ENCODE data around the gene FOXJ3. TPM values are rescaled to one million over a fixed set of nuclear protein-coding genes. Genes with fewer than 3 reads are reported as not detected.

The FOXJ3 gene
- total RNA-seq, 1 experiment from 2014 or later: 55.3 TPM

GRCh38 chr1:42162181-42162580 lies 172.9 kb downstream of the FOXJ3 start:
- no peaks in the 10 kb centered on the region for H3K4me1 ChIP-seq (ENCODE audit: control insufficient read depth, insufficient read depth, low read length)
- ATAC-seq (no peak), DNase-seq (ENCODE audit: low read depth, low spot score) (no peak)
- H3K27me3 ChIP-seq (ENCODE audit: control insufficient read depth, insufficient read depth, low read length): no peaks in the 10 kb centered on the region
- no TSS peak for BruUV-seq (replicated peaks)
- in situ Hi-C loops (cut with HindIII; ENCODE audit: low pct_unique_long_range_greater_than_20kb, low sequenced_read_pairs): no loop called here
- intact Hi-C loops (cut with micrococcal nuclease; ENCODE audit: unreplicated experiment): no loop called here
- ChIA-PET POLR2A (no interaction called here), CTCF (no interaction called here)
- H3K4me3 ChIP-seq (ENCODE audit: low read depth in 2 of 2, low read length in 2 of 2): no peak overlapping the region
- no peaks in the 10 kb centered on the region for H3K36me3 ChIP-seq (ENCODE audit: control insufficient read depth, insufficient read depth, low read length)
- no peak overlapping the region for H3K27ac ChIP-seq (ENCODE audit: low read length)
- H3K9me3 ChIP-seq (ENCODE audit: control insufficient read depth, insufficient read depth, low read depth, low read length): peaks cover 3% of the 10 kb centered on the region; the same call in 1 of the 2 replicates
- TF ChIP-seq CTCF (IDR thresholded peaks at IDR 0.05) (no peak), POLR2AphosphoS5 (IDR thresholded peaks at IDR 0.05; ENCODE audit: low read depth, low read length) (no peak), TCF7L2 (IDR thresholded peaks at IDR 0.05; ENCODE audit: low read depth, low read length) (no peak), SIN3A (IDR thresholded peaks at IDR 0.05; ENCODE audit: borderline replicate concordance, insufficient read depth, low read depth, low read length) (no peak)
- TF ChIP-seq, protein P1, sequence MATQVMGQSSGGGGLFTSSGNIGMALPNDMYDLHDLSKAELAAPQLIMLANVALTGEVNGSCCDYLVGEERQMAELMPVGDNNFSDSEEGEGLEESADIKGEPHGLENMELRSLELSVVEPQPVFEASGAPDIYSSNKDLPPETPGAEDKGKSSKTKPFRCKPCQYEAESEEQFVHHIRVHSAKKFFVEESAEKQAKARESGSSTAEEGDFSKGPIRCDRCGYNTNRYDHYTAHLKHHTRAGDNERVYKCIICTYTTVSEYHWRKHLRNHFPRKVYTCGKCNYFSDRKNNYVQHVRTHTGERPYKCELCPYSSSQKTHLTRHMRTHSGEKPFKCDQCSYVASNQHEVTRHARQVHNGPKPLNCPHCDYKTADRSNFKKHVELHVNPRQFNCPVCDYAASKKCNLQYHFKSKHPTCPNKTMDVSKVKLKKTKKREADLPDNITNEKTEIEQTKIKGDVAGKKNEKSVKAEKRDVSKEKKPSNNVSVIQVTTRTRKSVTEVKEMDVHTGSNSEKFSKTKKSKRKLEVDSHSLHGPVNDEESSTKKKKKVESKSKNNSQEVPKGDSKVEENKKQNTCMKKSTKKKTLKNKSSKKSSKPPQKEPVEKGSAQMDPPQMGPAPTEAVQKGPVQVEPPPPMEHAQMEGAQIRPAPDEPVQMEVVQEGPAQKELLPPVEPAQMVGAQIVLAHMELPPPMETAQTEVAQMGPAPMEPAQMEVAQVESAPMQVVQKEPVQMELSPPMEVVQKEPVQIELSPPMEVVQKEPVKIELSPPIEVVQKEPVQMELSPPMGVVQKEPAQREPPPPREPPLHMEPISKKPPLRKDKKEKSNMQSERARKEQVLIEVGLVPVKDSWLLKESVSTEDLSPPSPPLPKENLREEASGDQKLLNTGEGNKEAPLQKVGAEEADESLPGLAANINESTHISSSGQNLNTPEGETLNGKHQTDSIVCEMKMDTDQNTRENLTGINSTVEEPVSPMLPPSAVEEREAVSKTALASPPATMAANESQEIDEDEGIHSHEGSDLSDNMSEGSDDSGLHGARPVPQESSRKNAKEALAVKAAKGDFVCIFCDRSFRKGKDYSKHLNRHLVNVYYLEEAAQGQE (IDR thresholded peaks at IDR 0.05; ENCODE audit: insufficient read depth in 1 of 2, low read depth in 2 of 2, low read length in 1 of 2): no peak

GRCh38 chr1:42158189-42158588 lies 176.8 kb downstream of the FOXJ3 start:
- H3K27ac ChIP-seq (ENCODE audit: low read length): no peak overlapping the region
- no peaks in the 10 kb centered on the region for H3K27me3 ChIP-seq (ENCODE audit: control insufficient read depth, insufficient read depth, low read length)
- ATAC-seq: no peak
- intact Hi-C loops (cut with micrococcal nuclease; ENCODE audit: unreplicated experiment) (no loop called here), in situ Hi-C loops (cut with HindIII; ENCODE audit: low pct_unique_long_range_greater_than_20kb, low sequenced_read_pairs) (no loop called here)
- no peaks in the 10 kb centered on the region for H3K4me1 ChIP-seq (ENCODE audit: control insufficient read depth, insufficient read depth, low read length)
- H3K4me3 ChIP-seq (ENCODE audit: low read depth in 2 of 2, low read length in 2 of 2): no peak overlapping the region
- BruUV-seq (replicated peaks): no TSS peak
- DNase-seq (ENCODE audit: low read depth, low spot score): no peak
- TF ChIP-seq TCF7L2 (IDR thresholded peaks at IDR 0.05; ENCODE audit: low read depth, low read length) (no peak), CTCF (IDR thresholded peaks at IDR 0.05) (no peak), SIN3A (IDR thresholded peaks at IDR 0.05; ENCODE audit: borderline replicate concordance, insufficient read depth, low read depth, low read length) (no peak), POLR2AphosphoS5 (IDR thresholded peaks at IDR 0.05; ENCODE audit: low read depth, low read length) (no peak)
- TF ChIP-seq, protein P1 (IDR thresholded peaks at IDR 0.05; ENCODE audit: insufficient read depth in 1 of 2, low read depth in 2 of 2, low read length in 1 of 2): no peak
- ChIA-PET CTCF (no interaction called here), POLR2A (no interaction called here)
- H3K9me3 ChIP-seq (ENCODE audit: control insufficient read depth, insufficient read depth, low read depth, low read length): peaks cover 3% of the 10 kb centered on the region; the same call in 1 of the 2 replicates
- no peaks in the 10 kb centered on the region for H3K36me3 ChIP-seq (ENCODE audit: control insufficient read depth, insufficient read depth, low read length)
